Hypothalamus (tissue), 51 donors: ENCODE measurements around the gene TRIM10.

ENCODE experiments used
- DNase-seq, 51 donors: peaks; one replicate each; lab custom pipeline; 2025; lab: John Stamatoyannopoulos, UW

TRIM10 gene

GRCh38 chr6:30102414-30102969 is 58.5 kb downstream of the TRIM10 start:
- DNase-seq, result peak in 1 of 51 donors; percentile 42
